GM21423 (cell line): ENCODE data around the gene ITGA11.

Experiments used
- ATAC-seq: cut with Tn5 transposase; IDR thresholded peaks from one replicate; pipeline ENCODE4 v1.9.1; 2021; ENCODE audit warnings: mild to moderate bottlenecking, moderate library complexity; ENCODE audit not compliant: unreplicated experiment

Gene ITGA11

GRCh38 chr15:68354923-68355322 lies 77.0 kb downstream of the ITGA11 start:
- no peak for ATAC-seq

DNA sequence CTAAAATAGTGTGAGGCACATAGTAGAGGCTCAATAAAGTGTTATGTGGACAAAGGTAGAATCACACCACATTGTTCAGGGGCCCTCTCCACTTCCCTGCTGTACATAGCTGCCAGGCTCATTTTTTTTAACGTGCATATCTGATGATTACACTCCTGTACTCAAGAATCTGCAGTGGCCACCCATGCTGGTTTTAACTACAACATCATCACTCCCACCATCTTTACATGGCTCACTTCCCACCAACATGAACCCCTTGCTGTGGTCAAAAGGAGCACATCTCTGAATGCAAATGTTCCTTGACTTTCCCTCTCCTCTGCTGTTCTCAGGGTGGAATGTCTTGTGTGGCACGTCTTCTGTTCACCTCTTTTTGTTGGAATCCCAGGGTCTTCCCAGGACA lies 77.7 kb downstream of the ITGA11 start:
- no peak for ATAC-seq

DNA sequence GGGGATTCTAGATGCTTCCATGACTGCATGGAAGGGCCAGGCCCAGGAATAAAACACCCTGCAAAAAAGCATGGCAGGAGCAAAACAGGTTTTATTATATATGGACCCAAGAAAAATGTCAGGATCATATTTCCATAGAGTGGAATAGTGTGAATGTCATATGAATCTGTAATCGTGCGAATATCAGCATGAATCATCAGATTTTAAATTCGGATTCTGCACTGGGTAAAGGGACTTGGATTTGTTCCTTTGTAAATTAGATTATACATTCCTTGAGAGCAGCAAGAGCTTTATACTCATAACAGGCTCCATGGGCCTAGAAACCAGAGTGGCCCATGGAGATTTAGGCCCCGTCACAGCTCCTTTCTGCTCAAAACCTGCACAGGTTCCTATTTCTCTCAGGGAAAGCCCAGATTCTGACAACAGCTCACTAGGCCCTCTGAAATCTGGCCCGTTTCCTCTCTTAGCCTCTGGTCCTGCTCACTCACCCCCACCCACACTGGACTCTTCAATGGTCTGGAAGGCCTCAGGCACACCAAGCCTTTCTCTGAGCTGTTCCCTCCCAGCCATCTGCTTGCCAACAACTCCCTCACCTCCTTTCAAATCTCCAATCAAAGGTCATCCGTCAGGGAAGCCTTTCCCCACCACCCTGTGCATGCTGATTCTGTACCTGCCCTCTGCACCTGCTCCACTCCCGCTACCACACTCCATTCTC lies 78.4 kb downstream of the ITGA11 start:
- ATAC-seq = no peak

GRCh38 chr15:68352401-68353062 lies 79.4 kb downstream of the ITGA11 start:
- no peak for ATAC-seq

DNA sequence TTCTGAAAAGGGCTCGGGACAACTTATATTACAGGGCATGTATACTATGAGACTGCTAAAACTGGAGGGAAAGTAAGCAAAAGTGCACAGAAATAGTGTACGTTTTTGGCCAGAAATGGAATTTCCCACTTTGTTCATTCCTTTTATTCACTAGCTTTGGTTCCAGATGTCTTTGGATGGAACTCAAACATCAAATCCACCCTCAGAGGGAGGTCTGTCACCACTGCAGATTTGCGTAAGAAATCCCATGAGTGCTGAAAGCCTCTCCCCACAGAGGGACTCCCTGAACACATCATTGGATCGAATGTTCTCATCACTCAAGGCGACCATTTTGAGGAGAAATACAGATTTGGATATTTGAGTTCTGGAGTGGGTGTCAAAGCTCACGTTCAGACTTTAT lies 82.8 kb downstream of the ITGA11 start:
- no peak for ATAC-seq

DNA sequence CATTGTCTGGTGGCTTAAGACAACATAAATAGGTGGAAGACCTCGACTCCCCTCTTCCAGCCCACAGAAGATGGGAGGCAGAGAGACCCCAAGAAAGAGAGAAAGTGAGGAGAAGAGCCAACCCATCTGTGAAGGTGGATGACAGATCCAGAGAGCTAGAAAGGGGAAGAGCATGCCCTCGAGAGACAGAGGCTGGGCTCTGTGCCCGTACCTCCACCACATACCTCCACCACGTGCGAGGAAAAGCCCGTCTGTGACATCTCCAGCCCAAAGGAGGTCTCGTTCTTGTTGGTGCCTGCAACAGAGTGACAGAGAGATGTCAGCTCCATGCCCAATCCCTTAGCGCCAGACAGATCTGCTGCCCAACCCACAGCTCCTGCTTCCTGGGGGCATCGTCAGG lies 83.4 kb downstream of the ITGA11 start:
- no peak for ATAC-seq

GRCh38 chr15:68348081-68348480 lies 83.9 kb downstream of the ITGA11 start:
- no peak for ATAC-seq

- no peak for ATAC-seq
These were observed 84.6 kb downstream of the ITGA11 start for GRCh38 chr15:68347392-68347791.

- ATAC-seq = no peak
These were observed 85.0 kb downstream of the ITGA11 start for GRCh38 chr15:68346979-68347378.

GRCh38 chr15:68345481-68345880 lies 86.5 kb downstream of the ITGA11 start:
- ATAC-seq = no peak

GRCh38 chr15:68344600-68344999 lies 87.4 kb downstream of the ITGA11 start:
- ATAC-seq = no peak

DNA sequence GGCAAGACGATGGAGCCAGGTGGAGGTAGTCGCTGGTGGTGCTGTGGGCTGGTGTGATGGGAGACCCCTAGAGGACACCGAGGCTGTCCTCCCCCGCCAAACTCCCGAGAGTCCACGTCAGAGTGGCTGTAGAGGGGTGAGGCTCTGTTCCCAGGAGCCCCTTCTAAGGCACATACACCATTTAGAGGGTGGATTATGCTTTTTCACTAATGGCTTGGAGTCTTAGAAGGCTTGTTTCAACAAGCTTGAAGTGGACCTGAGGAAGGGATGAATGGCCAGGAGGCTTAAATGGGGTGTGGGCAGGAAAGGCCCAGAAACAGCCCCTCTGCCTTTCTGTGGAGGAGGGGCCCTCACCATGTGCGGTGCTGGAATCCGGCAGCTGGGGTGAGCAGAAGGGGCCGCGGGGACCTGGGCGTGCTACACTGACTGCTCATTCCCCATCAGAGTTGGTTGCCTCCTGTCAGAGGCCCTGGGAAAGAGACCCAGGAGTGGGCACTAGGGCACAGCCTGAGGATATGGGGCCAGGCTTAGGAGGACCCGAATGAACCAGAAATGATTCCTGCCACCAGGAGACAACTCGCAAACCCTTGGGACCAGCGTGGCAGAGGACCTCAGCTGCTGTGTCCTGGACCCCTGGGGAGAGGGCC lies 88.3 kb downstream of the ITGA11 start:
- no peak for ATAC-seq

GRCh38 chr15:68341760-68342725 lies 89.9 kb downstream of the ITGA11 start:
- ATAC-seq = no peak

DNA sequence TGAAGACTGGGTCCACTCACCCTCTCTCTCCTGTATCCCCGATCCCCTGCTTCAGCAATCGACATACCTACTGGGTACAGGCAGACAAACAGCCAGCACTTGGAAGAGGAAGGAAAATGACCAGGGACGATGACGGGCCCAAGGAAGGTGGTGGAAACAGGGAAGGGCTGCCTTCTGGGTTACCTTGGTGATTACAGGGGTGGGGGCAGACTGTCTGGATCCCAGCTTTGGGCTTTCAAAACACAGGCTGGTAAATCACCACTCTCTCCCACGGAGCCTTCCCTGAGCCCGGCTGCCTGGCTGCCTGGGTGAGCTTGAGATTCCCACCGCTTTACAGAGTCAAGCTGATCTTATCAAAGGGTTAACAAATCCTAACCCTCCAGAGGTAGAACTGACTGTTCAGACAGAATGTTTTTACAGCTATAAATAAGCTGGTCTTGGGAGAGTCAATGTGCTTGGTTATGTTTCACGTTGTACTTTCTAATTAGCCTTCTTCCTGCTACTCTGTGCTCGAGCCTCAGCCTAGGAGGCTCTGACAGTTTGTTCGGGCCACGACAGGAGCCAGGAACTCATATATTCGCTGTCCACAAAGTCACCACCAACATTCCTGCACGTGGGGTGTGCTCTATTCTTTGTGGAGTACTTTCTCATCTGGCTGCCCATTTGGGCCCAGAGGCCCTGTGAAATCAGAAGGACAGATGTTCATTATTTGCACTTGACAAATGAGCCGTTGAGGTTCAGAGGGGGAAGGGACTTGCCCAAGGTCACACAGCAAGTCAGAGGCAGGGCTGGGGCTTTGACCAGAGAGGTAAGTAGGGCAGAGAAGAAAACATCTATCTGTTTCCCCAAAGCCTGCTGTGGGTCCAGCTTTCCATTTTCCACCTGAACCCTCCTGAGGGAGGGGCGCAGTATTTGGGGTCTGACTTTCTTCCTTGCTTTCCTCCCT lies 91.0 kb downstream of the ITGA11 start:
- ATAC-seq = no peak

DNA sequence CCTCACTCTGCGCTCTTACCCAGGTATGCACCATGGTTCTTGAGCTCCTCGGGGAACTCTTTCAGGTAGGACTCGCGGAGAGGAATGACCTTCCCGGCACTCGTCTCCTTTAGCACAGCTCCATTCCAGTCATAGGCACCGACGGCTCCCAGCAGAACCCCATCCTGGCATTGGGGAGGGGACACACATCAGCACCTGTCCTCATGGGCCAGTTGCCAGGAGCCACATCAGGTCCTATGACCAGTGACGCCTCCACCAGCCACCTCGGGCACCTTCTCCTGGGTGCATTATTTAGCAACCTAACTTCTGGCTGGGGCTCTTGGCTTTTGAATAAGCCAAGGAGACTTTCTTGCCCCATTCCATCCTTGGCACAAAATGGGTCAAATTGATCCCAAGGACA lies 92.5 kb downstream of the ITGA11 start:
- ATAC-seq = no peak

- no peak for ATAC-seq
These were observed 94.1 kb downstream of the ITGA11 start for GRCh38 chr15:68337826-68338225.

GRCh38 chr15:68336516-68336915 lies 95.4 kb downstream of the ITGA11 start:
- ATAC-seq = no peak

DNA sequence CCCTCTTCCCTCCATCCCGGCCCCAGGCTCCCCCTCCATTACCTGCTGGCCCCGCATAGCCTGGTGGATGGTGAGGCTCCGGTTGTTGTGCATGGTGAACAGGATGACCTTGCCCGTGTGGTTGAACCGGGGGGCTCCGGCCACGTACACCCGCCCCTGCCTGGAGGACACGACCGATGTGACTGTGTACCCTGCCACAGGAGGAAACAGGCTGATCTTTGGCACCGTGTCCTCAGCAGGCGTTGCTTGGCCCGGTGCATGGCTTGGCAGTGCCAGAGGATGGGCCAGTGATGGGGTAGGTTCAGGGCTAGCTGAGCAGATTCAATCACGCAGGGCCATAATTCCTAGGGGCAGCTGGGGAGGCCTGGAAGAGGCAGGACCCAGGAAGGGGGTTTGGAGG lies 96.3 kb downstream of the ITGA11 start:
- no peak for ATAC-seq

- no peak for ATAC-seq
These were observed 96.7 kb downstream of the ITGA11 start for GRCh38 chr15:68335251-68335650.

DNA sequence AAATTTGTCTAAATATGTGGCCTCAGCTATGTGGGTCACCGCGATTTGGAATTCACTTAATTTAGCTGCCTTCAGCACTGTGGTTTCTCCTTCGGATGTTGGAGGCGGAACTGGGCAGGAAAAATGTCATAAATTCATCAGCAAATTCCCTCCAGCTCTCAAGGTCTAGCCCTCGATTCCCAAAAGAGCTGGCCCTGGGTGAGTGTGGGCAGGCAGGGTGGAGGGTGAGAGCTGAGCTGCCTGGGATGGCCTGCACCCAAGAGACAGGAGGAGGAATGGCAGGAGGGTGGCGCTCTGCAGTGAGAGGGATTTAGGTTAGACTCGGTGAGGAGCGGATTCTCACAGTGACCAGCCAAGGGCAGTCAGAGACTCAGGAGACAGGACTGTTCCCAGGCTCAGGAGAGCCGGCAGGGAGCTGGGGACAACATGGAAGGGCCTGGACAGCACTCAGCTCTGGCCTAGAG lies 97.3 kb downstream of the ITGA11 start:
- ATAC-seq = no peak
